Muscle layer of colon (tissue), 2 donors: Measurements from ENCODE around the gene ZC3H12C.
"Not testable (repeated sequence)": the region's sequence is repeated elsewhere in the genome, so short reads cannot be mapped to it uniquely, and the experiment has no call there.

Experiments
- H3K27ac ChIP-seq: one replicate; pipeline ENCODE4 v1.7.0; 2013; ENCODE audit warnings: low read depth, mild to moderate bottlenecking, low read length, moderate library complexity
- H3K27me3 ChIP-seq, 2 donors: one replicate each; pipeline ENCODE4 v1.7.0; 2013; ENCODE audit warnings: low read length in 2 of 2, mild to moderate bottlenecking in 2 of 2; ENCODE audit not compliant: insufficient read depth in 2 of 2, control insufficient read depth in 1 of 2
- H3K36me3 ChIP-seq: one replicate; pipeline ENCODE4 v1.7.0; 2013; ENCODE audit warnings: mild to moderate bottlenecking, low read length; ENCODE audit not compliant: insufficient read depth
- H3K4me1 ChIP-seq: one replicate; pipeline ENCODE4 v1.7.0; 2013; ENCODE audit warnings: mild to moderate bottlenecking, low read length; ENCODE audit not compliant: insufficient read depth
- H3K4me3 ChIP-seq, 2 donors: one replicate each; pipeline ENCODE4 v1.7.0; 2013; ENCODE audit warnings: low read length in 2 of 2, low read depth in 1 of 2, mild to moderate bottlenecking in 1 of 2, moderate library complexity in 1 of 2
- H3K9ac ChIP-seq: one replicate; pipeline ENCODE4 v1.7.0; 2013; ENCODE audit warnings: low read length
- H3K9me3 ChIP-seq: one replicate; pipeline ENCODE4 v1.7.0; 2013; ENCODE audit warnings: mild to moderate bottlenecking, low read length
- donor health status: abdominal sarcoma.
- donor health status: Adenocarcinoma of cecum.

The ZC3H12C gene

DNA sequence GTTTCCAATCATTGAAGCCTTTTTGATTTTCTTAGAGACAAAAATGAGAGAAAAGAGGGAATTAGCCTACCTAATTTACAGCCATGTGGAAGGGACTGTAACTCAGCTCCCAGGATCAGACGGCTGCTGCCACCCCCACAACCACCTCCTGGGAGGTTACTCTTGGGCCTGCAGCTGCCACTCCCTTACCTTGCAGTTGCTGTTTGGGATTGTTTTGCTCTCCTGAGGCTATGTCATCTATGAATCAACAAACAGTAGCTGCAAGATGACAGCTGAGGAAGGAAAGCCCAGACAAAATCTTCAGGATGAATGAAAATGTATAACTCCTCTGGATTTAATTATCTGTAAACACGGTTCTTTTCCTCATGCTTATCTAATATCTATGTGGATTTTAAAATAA is 28.0 kb upstream of the ZC3H12C start:
- Histone ChIP-seq H3K4me3 (no peak overlapping the region), H3K27me3 (no peaks in the 10 kb centered on the region), H3K27ac (no peak overlapping the region), H3K9ac (no peak overlapping the region), H3K36me3 (no peaks in the 10 kb centered on the region), H3K9me3 (no peaks in the 10 kb centered on the region), H3K4me1 (no peaks in the 10 kb centered on the region)

DNA sequence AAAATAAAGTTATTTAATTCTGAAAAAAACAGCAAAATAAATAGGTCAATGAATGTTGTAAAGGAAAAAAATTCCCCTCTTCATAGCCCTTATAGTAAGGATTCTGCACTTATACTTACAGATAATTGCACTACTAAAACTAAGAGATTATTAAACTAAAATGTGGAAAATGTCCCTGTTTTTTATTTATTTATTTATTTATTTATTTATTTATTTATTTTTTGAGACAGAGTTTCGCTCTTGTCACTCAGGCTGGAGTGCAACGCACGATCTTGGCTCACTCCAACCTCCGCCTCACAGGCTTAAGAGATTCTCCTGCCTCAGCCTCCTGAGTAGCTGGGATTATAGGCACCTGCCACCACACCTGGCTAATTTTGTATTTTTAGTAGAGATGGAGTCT is 25.2 kb upstream of the ZC3H12C start:
- H3K36me3 ChIP-seq, H3K4me1 ChIP-seq, H3K9ac ChIP-seq, H3K27ac ChIP-seq, H3K4me3 ChIP-seq, H3K27me3 ChIP-seq, H3K9me3 ChIP-seq: not testable (repeated sequence)

DNA sequence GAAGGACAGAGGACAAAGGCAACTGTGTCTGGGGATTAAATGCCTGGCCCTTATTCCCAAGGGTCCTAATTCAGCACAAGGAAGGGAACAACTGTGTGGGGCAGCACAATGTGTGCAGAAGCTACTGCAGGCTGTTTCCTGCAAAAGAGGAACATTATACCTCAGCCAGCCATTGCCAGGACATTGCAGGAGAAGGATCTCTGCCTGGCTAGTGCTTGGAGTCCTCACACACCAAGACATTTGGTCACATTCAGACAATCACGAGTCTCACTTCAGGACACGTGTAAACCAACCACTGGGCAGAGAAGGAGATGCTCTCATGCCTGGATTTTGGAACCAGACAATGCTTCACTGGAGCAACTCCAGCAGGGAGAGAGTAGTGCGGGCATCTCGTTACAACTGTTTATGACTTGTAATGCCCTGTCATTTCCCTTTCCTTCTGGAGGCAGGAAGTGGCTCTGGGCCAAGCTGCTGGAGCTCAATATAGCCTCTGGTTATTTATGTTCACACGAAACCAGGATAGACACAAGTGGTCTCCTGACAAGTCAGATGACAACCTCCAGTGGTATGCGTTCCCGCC is 23.9 kb upstream of the ZC3H12C start:
- Histone ChIP-seq H3K36me3 (no peaks in the 10 kb centered on the region), H3K27me3 (no peaks in the 10 kb centered on the region), H3K4me3 (peak overlapping the region in 1 of 2 donors; percentile 9), H3K4me1 (no peaks in the 10 kb centered on the region), H3K9me3 (no peaks in the 10 kb centered on the region), H3K27ac (no peak overlapping the region), H3K9ac (no peak overlapping the region)

DNA sequence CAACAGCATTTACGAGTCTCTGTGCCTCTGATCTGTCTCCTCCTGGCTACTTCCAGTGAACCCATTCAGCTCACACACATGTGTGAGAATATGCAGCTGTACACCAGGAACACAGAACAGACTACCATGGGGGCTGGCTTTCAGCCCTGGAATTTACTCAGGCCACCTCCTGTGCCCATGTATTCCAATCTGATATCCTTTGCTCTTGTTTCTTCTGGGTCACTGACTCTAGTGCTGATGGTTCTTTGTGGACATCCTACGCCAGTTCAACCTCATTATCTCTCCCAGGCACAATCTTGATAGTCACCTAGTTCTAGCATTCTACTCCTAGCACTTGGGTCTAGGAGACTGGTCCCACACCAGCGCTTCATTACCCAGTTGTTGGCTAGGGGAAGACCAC is 23.0 kb upstream of the ZC3H12C start:
- no peak overlapping the region for H3K27ac ChIP-seq
- H3K9me3 ChIP-seq = no peaks in the 10 kb centered on the region
- no peak overlapping the region for H3K4me3 ChIP-seq
- H3K9ac ChIP-seq = no peak overlapping the region
- H3K4me1 ChIP-seq = no peaks in the 10 kb centered on the region
- H3K27me3 ChIP-seq = no peaks in the 10 kb centered on the region
- H3K36me3 ChIP-seq = no peaks in the 10 kb centered on the region

DNA sequence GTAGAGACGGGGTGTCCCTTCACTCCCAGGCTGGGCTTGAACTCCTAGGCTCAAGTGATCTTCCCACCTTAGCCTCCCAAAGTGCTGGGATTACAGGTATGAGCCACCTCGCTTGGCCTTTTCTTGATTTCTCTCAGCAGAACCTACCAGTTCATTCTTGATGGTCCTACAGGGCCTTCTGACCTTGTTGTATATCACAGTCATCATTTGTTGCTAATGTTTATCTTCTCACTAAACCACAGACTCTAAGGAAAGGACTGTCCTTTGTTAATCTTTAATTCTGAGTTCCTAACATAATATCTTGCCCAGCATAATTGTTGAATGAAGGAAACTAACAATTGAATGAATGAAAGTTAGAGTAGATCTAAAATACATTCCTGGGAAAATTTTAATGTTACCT is 22.0 kb upstream of the ZC3H12C start:
- Histone ChIP-seq H3K4me1 (peaks cover 6% of the 10 kb centered on the region), H3K27me3 (no peaks in the 10 kb centered on the region), H3K4me3 (no peak overlapping the region)

DNA sequence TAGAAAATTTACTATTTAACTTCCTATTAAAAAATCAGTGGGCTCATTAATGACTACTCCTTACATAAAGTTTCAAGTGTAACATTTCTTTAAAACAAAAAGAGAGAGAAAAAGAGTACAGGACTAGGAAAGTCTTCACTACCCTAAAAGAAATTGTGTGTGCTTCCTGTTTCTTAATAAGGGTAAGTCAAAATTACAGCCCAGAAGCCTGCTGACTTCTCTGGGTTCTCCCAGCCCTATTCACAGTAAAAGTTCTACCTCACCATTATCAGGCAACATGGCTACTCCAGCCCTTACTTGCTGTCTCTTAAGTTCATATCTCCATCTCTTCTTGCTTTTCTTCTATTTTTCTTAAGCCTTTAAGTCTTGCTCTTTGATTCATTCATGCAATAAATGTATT is 20.3 kb upstream of the ZC3H12C start:
- no peak overlapping the region for H3K9ac ChIP-seq
- H3K27me3 ChIP-seq = no peaks in the 10 kb centered on the region

More for the DNA sequence above, 22.0 kb upstream of the ZC3H12C start:
- Histone ChIP-seq H3K36me3 (no peaks in the 10 kb centered on the region), H3K9ac (no peak overlapping the region), H3K27ac (no peak overlapping the region), H3K9me3 (no peaks in the 10 kb centered on the region)

DNA sequence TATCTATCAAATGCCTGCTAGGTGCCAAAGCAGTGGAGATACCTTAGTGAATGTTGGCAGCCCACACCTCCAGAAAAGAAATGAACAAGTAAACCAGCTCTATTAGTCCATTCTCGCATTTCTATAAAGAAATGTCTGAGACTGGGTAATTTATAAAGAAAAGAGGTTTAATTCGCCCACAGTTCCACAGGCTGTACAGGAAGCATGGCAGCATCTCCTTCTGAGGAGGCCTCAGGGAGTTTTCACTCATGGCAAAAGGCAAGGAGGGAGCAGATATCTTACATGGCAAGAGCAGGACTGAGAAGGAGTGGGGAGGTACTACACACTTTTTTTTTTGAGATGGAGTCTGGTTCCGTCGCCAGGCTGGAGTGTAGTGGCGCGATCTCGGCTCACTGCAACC is 18.7 kb upstream of the ZC3H12C start:
- no peak overlapping the region for H3K4me3 ChIP-seq
- peaks cover 3% of the 10 kb centered on the region for H3K9me3 ChIP-seq
- no peak overlapping the region for H3K9ac ChIP-seq
- no peaks in the 10 kb centered on the region for H3K36me3 ChIP-seq
- H3K4me1 ChIP-seq = peaks cover 7% of the 10 kb centered on the region
- no peaks in the 10 kb centered on the region for H3K27me3 ChIP-seq
- H3K27ac ChIP-seq = no peak overlapping the region

More for the DNA sequence above, 20.3 kb upstream of the ZC3H12C start:
- Histone ChIP-seq H3K36me3 (no peaks in the 10 kb centered on the region), H3K4me3 (no peak overlapping the region), H3K4me1 (peaks cover 7% of the 10 kb centered on the region), H3K27ac (no peak overlapping the region), H3K9me3 (no peaks in the 10 kb centered on the region)

DNA sequence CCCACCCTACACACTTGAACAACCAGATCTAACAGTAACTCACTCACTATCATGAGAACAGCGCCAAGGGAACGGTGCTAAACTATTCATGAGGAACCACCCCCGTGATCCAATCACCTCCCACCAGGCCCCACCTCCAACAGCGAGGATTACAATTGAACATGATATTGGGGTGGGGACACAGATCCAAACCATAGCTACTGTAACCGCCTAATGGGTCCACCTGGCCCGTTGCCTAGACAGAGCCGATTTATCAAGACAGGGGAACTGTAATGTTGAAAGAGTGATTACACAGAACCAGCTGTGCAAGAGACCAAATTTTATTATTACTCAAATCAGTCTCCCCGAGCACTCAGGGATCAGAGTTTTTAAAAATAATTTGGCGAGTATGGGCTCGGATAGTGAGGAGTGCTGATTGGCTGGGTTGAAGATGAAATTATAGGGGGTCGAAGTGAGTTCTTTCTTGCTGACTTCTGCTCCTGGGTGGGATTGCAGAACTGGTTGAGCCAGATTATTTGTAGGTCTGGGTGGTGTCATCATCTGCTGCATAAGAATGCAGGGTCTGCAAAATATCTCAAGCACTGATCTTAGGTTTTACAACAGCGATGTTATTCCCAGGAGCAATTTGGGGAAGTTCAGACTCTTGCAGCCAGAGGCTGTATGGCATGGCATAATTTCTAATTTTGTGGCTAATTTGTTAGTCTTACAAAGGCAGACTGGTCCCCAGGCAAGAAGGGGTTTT is 17.9 kb upstream of the ZC3H12C start:
- H3K36me3 ChIP-seq = no peaks in the 10 kb centered on the region
- H3K9ac ChIP-seq = no peak overlapping the region
- no peak overlapping the region for H3K27ac ChIP-seq
- peaks cover 3% of the 10 kb centered on the region for H3K9me3 ChIP-seq
- peaks cover 7% of the 10 kb centered on the region for H3K4me1 ChIP-seq
- no peaks in the 10 kb centered on the region for H3K27me3 ChIP-seq
- H3K4me3 ChIP-seq = no peak overlapping the region

DNA sequence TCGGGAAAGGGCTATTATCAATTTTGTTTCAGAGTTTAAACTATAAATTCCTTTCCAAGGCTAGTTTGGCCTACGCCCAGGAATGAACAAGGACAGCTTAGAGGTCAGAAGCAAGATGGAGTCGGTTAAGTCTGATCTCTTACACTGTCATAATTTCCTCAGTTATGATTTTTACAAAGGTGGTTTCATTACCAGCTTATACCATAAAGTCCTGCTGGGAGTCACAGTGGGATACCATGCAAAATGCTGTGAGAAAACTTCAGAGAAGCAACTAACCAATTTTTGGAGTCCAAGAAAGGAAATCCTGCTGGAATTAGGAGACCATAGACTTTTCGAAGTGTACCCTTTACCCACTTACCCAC is 17.4 kb upstream of the ZC3H12C start:
- Histone ChIP-seq H3K4me3 (no peak overlapping the region), H3K4me1 (peaks cover 7% of the 10 kb centered on the region), H3K27ac (no peak overlapping the region), H3K9ac (no peak overlapping the region), H3K9me3 (peaks cover 3% of the 10 kb centered on the region), H3K36me3 (no peaks in the 10 kb centered on the region), H3K27me3 (no peaks in the 10 kb centered on the region)

DNA sequence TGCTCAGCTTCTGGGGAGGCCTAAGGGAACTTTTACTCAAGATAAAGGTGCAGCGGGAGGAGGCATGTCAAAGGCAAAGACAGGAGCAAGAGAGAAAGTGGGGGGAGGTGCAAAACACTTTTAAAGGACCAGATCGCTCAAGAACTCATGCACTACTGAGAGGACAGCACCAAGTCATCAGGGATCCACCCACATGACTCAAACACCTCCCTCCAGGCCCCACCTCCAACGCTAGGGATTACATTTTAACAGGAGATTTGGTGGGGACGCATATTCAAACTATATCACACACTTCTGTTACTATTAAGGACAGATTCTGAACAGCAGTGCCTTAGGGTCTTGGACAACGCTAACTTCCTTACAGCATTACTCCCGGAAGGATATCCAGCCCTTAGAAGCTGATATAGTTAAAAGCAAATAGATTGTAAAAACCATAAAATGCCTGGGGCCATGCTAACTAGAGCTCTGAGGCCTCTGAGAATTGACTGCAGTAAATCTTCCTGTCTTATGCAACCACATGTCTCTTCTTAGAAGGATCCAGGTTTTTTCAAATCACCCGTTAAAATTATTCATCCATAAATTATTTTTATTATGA is 16.7 kb upstream of the ZC3H12C start:
- H3K9me3 ChIP-seq = peaks cover 3% of the 10 kb centered on the region
- no peaks in the 10 kb centered on the region for H3K27me3 ChIP-seq
- H3K4me1 ChIP-seq = peaks cover 7% of the 10 kb centered on the region
- H3K4me3 ChIP-seq = no peak overlapping the region
- H3K9ac ChIP-seq = no peak overlapping the region
- H3K36me3 ChIP-seq = no peaks in the 10 kb centered on the region
- H3K27ac ChIP-seq = no peak overlapping the region

DNA sequence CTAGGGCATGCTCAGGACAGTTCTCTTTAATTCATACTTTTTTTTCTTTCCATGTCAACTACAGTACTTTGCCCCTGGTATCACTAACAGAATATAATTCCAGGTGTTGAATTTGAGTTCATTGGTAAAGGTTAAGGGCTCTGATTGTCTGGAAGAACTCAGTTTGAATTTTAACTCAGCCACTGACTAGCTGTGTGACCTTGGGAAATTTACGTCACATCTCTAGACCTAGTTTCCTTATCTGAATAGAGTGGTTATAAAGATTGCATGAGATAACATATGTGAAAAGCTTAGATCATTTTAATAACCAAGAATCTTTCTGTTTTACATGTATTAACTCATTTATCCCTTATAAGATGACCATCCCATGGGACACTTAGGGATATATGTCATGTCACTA is 15.8 kb upstream of the ZC3H12C start:
- Histone ChIP-seq H3K27me3 (no peaks in the 10 kb centered on the region), H3K27ac (no peak overlapping the region), H3K9me3 (peaks cover 3% of the 10 kb centered on the region), H3K9ac (no peak overlapping the region), H3K4me1 (peaks cover 7% of the 10 kb centered on the region), H3K4me3 (no peak overlapping the region), H3K36me3 (no peaks in the 10 kb centered on the region)
